B cell (primary cell): Measurements from ENCODE around the gene PSMD12.

Source experiments
- EZH2 ChIP-seq: IDR thresholded peaks from 2 replicates; pipeline ENCODE4 v1.6.1; 2012; ENCODE audit warnings: borderline replicate concordance, low read depth, mild to moderate bottlenecking, moderate library complexity, low read length; ENCODE audit not compliant: insufficient read depth, poor library complexity, severe bottlenecking
- TF ChIP-seq, protein P1 (sequence below): fragments of 200-600 bp; IDR thresholded peaks from one replicate; pipeline ENCODE4 v1.8.0; 2022; ENCODE audit warnings: antibody characterized with exemption, mild to moderate bottlenecking

DNA sequence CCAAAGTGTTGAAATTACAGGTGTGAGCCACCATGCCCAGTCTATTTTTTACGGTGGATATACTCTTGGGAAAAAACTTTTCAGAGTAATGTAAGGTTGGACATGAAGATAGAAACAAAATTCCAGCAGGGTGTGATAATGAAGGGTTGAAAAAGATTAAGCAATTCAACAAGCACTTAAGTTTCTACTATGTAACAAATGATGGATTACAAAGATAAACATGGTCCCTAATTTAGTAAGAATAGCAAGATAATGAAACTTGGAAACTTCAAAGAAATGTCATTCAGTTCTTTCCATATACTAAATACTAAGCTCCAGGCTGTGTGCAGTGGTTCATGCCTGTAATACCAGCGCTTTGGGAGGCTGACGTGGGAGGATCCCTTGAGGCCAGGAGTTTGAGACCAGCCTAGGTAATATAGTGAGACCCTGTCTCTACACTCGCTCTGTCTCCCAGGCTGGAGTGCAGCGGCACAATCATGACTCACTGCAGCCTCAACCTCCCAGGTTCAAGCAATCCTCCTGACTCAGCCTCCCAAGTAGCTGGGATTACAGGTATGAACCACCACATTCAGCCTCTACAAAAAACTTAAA, 31.0 kb downstream of the PSMD12 start:
- TF ChIP-seq, protein P1, sequence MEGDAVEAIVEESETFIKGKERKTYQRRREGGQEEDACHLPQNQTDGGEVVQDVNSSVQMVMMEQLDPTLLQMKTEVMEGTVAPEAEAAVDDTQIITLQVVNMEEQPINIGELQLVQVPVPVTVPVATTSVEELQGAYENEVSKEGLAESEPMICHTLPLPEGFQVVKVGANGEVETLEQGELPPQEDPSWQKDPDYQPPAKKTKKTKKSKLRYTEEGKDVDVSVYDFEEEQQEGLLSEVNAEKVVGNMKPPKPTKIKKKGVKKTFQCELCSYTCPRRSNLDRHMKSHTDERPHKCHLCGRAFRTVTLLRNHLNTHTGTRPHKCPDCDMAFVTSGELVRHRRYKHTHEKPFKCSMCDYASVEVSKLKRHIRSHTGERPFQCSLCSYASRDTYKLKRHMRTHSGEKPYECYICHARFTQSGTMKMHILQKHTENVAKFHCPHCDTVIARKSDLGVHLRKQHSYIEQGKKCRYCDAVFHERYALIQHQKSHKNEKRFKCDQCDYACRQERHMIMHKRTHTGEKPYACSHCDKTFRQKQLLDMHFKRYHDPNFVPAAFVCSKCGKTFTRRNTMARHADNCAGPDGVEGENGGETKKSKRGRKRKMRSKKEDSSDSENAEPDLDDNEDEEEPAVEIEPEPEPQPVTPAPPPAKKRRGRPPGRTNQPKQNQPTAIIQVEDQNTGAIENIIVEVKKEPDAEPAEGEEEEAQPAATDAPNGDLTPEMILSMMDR = no peak
- TF ChIP-seq EZH2 = no peak
